Left kidney (tissue), 1 donor: ENCODE results near the gene KISS1. TPM values are rescaled to one million over a fixed set of nuclear protein-coding genes. Genes with fewer than 3 reads are reported as not detected.

Experiments
- polyA plus RNA-seq: library from polyadenylated mRNA; unstranded; fragments of 120-200 nt; gene quantifications from one replicate; pipeline ENCODE4 v1.2.1, GENCODE V29; 2013; ENCODE audit not compliant: insufficient read length

KISS1 gene
- polyA plus RNA-seq, 1 donor: not detected

Other genes with a start within 250 kb of the KISS1 start
- gene SOX13, start 123.4 kb downstream of the KISS1 start, polyA plus RNA-seq: 49.9 TPM
- 26.8 TPM for gene ETNK2, start 44.4 kb downstream of the KISS1 start, polyA plus RNA-seq
- gene REN, start 30.2 kb downstream of the KISS1 start, polyA plus RNA-seq: 15.3 TPM
- 3.5 TPM for gene GOLT1A, start 17.5 kb upstream of the KISS1 start, polyA plus RNA-seq
- 46.1 TPM for gene PLEKHA6, start 163.4 kb upstream of the KISS1 start, polyA plus RNA-seq
- 44.1 TPM for gene PPP1R15B, start 215.3 kb upstream of the KISS1 start, polyA plus RNA-seq